Activated T-cell treated with anti-CD3 and anti-CD28 coated beads, Interleukin-2, amount 50 U/mL, for 1 hour (primary cell): Measurements from ENCODE around the gene PDCD1.
A peak's percentile ranks its signal among the peaks of the same experiment; 100 is the strongest.

Experiments used
- DNase-seq: peaks from one replicate; pipeline ENCODE4 v3.0.0-alpha.2; 2020

The PDCD1 gene

GRCh38 chr2:241895427-241895711 is 36.7 kb upstream of the PDCD1 start:
- peak; percentile 11 for DNase-seq

GRCh38 chr2:241894681-241895426 is 36.2 kb upstream of the PDCD1 start:
- DNase-seq = peak; percentile 12

- peak; percentile 8 for DNase-seq
These were observed 35.5 kb upstream of the PDCD1 start for GRCh38 chr2:241894056-241894641.

- no peak for DNase-seq
These were observed 34.6 kb upstream of the PDCD1 start for GRCh38 chr2:241893265-241893664.

GRCh38 chr2:241892299-241893137 is 33.8 kb upstream of the PDCD1 start:
- no peak for DNase-seq

- DNase-seq = no peak
These were observed 33.2 kb upstream of the PDCD1 start for GRCh38 chr2:241891988-241892298.

GRCh38 chr2:241891315-241891987 is 32.8 kb upstream of the PDCD1 start:
- DNase-seq = no peak

GRCh38 chr2:241890524-241891235 is 32.0 kb upstream of the PDCD1 start:
- DNase-seq = no peak

- DNase-seq = no peak
These were observed 29.9 kb upstream of the PDCD1 start for GRCh38 chr2:241888641-241889040.

- DNase-seq = no peak
These were observed 29.3 kb upstream of the PDCD1 start for GRCh38 chr2:241887806-241888522.

- DNase-seq = no peak
These were observed 28.2 kb upstream of the PDCD1 start for GRCh38 chr2:241886840-241887447.

- no peak for DNase-seq
These were observed 27.4 kb upstream of the PDCD1 start for GRCh38 chr2:241885946-241886643.

- DNase-seq = no peak
These were observed 26.7 kb upstream of the PDCD1 start for GRCh38 chr2:241885291-241885945.

- DNase-seq = no peak
These were observed 26.2 kb upstream of the PDCD1 start for GRCh38 chr2:241884951-241885290.

- peak; percentile 48 for DNase-seq
These were observed 23.5 kb upstream of the PDCD1 start for GRCh38 chr2:241882091-241882625.

- DNase-seq = no peak
These were observed 21.8 kb upstream of the PDCD1 start for GRCh38 chr2:241880311-241881073.

GRCh38 chr2:241879326-241879725 is 20.6 kb upstream of the PDCD1 start:
- DNase-seq = no peak

GRCh38 chr2:241877989-241878970 is 19.6 kb upstream of the PDCD1 start:
- DNase-seq = peak; percentile 81
